ENCODE measurements around the gene FAM222A.
"Not testable (repeated sequence)": the region's sequence is repeated elsewhere in the genome, so short reads cannot be mapped to it uniquely, and the experiment has no call there.

Gene FAM222A

GRCh38 chr12:109694629-109695028, 19.0 kb upstream of the FAM222A start:
- not testable (repeated sequence) for DNase-seq

- no peak for DNase-seq
Measured at GRCh38 chr12:109695416-109695815, 18.2 kb upstream of the FAM222A start.

GRCh38 chr12:109695961-109696461, 17.6 kb upstream of the FAM222A start:
- no peak for DNase-seq

- no peak for DNase-seq
Measured at GRCh38 chr12:109696485-109697269, 16.9 kb upstream of the FAM222A start.

GRCh38 chr12:109697270-109697553, 16.4 kb upstream of the FAM222A start:
- no peak for DNase-seq

GRCh38 chr12:109697877-109698468, 15.7 kb upstream of the FAM222A start:
- DNase-seq: no peak

GRCh38 chr12:109698820-109699219, 14.8 kb upstream of the FAM222A start:
- no peak for DNase-seq

GRCh38 chr12:109701064-109701463, 12.6 kb upstream of the FAM222A start:
- no peak for DNase-seq

- no peak for DNase-seq
Measured at GRCh38 chr12:109702111-109702841, 11.3 kb upstream of the FAM222A start.

GRCh38 chr12:109703684-109704083, 9.9 kb upstream of the FAM222A start:
- DNase-seq: no peak

GRCh38 chr12:109704371-109705098, 9.1 kb upstream of the FAM222A start:
- DNase-seq: no peak

GRCh38 chr12:109705291-109705690, 8.3 kb upstream of the FAM222A start:
- DNase-seq: no peak

- DNase-seq: no peak
Measured at GRCh38 chr12:109706398-109706746, 7.3 kb upstream of the FAM222A start.

- DNase-seq: no peak
Measured at GRCh38 chr12:109706747-109707469, 6.7 kb upstream of the FAM222A start.

- no peak for DNase-seq
Measured at GRCh38 chr12:109707470-109707821, 6.2 kb upstream of the FAM222A start.

GRCh38 chr12:109708939-109709338, 4.7 kb upstream of the FAM222A start:
- DNase-seq: no peak

GRCh38 chr12:109709401-109709991, 4.1 kb upstream of the FAM222A start:
- DNase-seq: no peak

- DNase-seq: no peak
Measured at GRCh38 chr12:109710205-109710746, 3.3 kb upstream of the FAM222A start.

GRCh38 chr12:109710747-109711595, 2.7 kb upstream of the FAM222A start:
- no peak for DNase-seq

- no peak for DNase-seq
Measured at GRCh38 chr12:109711596-109712461, 1.8 kb upstream of the FAM222A start.

Measured in activated CD8-positive, alpha-beta memory T cell treated with anti-CD3 and anti-CD28 coated beads, Interleukin-2, amount 50 U/mL, for 4 hours (primary cell).